H54 (cell line): ENCODE data around the gene MRPS21.
"Not testable (repeated sequence)": the region's sequence is repeated elsewhere in the genome, so short reads cannot be mapped to it uniquely, and the experiment has no call there.

Source experiments
- DNase-seq: peaks from one replicate; pipeline ENCODE4 v3.0.0; 2011; ENCODE audit warnings: low spot score, mixed read lengths; ENCODE audit not compliant: insufficient read length
- FAIRE-seq: peaks from 3 replicates; lab custom pipeline; 2011; peaks lifted over from hg19 to GRCh38; lab: Jason Lieb, UNC
- POLR2A ChIP-seq: IDR thresholded peaks from 2 replicates; pipeline ENCODE4 v1.6.1; 2011; ENCODE audit warnings: low read depth, mild to moderate bottlenecking, low read length

The MRPS21 gene

DNA sequence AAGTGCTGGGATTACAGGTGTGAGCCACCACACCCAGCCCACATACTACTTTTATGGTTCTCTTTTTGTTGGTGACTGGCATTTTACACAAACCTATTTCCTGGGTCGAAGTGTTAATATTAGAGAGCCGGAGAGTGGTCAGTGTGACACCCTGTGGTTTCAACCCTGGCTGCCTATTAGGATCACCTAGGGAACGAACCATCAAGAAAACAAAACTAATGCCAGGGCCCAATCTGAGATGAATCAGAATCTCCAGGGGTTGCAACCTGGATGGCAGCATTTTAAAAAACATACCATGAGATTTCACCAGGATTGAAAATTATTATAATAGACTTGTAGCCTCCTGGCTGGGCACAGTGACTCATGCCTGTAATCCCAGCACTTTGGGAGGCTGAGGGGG, 6.1 kb downstream of the MRPS21 start:
- no peak for FAIRE-seq
- TF ChIP-seq POLR2A, result no peak
- no peak for DNase-seq

DNA sequence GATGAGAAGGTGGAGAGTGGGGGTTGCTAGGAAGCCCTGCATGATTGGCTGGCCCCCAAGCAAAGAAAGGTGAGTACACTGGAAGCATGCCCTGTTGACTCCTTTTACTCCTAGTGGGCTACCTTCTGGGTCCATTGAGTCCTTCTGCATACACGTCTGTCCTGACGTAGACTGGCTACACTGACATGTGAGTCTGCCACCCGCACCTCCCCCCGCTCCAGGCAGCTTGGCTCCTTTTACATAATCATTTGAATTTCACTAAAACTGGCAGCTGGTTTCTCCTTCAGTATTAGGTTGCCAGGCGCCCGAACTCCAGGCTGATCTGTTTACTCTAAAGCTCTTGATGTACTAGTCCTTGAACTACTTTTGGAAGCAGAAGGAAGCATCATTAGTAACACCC, 8.7 kb downstream of the MRPS21 start:
- FAIRE-seq (no peak), DNase-seq (no peak)
- no peak for TF ChIP-seq POLR2A

DNA sequence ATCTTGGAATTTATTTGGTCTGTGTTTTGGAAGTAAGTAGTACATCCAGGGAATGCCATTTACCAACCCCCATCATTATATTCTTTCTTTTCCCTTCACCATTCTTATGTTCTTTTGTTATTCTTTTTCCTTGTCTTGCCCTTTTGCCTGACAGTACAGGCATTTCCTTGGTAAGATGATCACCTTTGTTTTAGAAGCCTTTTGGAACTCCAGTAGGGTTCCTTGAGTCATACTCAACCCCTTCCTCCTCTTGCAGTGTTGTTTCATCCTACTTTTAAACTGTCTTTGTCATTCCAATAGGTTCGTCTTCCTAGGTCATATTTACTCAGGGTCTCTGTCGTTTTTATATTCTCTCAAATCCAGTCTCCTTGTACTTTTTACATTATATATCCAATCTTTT, 9.2 kb downstream of the MRPS21 start:
- DNase-seq, result no peak
- no peak for FAIRE-seq
- TF ChIP-seq POLR2A, result no peak

DNA sequence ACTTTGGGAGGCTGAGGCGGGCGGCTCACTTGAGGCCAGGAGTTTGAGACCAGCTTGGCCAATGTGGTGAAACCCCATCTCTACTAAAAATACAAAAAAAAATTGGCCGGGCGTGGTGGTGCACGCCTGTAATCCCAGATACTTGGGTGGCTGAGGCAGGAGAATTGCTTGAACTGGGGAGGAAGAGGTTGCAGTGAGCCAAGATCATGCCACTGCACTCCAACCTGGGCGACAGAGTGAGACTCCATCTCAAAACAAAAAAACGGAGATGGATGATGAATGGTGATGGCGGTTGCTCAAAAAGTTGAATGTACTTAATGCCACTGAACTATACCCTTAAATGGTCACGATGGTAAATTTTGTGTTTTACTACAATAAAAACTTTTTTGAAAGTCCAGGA, 14.9 kb downstream of the MRPS21 start:
- DNase-seq, FAIRE-seq: not testable (repeated sequence)

DNA sequence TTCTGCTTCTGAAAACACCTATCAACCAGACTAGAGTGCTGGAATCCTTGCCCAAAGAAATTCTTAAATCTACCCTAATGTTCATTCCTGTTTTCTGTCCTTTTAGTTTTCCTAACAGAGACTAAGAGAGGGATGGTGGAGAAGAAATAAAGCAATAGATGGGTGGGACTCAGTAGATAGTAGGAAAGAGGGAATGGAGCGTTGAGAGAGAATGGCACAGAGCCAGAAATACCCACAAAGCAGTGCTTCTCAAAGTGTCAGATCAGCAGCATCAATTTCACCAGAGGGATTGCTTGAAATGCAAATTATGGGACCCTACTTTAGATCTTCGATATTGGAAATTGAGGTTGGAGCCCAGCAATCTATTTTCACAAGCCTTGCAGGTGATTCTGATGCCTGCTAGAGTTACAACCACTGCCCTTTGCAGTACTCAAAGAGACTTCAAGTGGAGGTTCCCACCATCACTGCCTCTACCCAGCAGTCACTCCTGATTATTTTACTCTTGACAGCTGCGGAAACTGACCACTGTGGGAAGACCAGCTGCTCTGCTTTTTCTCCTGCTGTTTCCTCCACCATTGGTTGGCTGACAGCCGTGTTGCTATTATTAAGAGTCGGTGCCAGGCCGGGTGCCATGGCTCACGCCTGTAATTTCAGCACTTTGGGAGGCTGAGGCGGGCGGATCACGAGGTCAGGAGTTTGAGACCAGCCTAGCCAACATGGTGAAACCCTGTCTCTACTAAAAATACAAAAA, 16.3 kb downstream of the MRPS21 start:
- no peak for TF ChIP-seq POLR2A
- FAIRE-seq, result no peak
- DNase-seq, result no peak

DNA sequence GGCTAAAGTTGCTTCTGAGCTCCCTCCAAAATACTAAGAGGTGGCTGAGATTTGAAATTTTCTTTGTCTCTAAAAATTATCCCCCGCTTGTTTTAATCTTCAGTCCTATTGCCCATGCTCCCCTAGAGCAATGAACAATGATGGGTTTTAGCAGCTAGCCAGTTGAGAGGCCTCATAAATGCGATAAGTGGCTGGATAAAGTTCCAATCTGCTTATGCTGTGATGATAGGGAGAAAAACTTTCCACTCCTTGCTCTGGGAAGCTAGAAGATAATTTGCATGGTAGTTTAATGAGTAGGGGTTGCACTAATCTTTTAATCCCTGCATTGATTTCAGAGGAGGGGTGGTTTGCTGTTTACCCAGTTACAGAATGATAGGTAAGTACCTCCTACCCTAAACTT, 18.1 kb downstream of the MRPS21 start:
- DNase-seq (no peak), FAIRE-seq (no peak)
- no peak for TF ChIP-seq POLR2A

DNA sequence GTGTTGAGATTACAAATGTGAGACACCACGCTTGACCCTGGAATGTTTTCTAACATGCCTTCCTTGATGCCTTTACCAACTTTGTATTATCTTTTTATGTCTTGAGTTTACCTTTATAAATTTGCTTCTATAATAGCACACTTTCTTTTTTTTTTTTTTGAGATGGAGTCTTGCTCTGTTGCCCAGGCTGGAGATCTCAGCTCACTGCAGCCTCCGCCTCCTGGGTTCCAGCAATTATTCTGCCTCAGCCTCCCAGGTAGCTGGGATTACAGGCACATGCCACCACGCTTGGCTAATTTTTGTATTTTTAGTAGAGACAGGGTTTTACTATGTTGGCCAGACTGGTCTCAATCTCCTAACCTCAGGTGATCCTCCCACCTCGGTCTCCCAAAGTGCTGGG, 21.0 kb downstream of the MRPS21 start:
- DNase-seq, FAIRE-seq: not testable (repeated sequence)

DNA sequence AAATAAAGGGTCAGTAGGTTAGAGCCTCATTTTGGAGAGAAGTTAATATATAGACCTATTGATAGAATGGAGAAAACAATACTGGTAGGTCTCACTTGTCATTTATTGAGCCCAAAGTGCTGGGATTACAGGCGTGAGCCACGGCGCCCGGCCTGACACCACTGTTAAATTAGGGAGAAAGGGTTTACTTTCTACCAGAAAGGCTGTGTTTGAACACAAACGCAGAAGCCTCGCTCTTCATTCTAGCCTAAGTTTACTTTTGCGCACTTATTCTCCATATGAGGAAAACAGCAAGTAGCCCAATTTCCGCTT, 27.0 kb downstream of the MRPS21 start:
- FAIRE-seq (no peak), DNase-seq (no peak)
- no peak for TF ChIP-seq POLR2A

DNA sequence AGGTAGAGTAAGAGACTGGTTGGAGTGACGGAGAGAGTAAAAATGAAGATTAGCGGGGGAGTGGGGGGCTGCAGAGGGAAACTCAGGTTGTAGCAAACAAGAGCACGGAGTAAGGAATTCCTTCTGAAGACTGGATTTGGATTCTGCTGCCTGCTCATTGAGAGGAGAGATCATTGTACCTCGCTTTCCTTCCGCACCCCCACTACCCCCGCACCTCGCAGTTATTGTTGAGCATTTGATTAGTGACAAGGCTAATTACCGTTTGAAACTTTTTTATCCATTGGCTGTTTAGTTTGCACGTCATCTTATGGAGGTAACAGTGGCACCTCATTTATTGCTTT, 28.1 kb downstream of the MRPS21 start:
- DNase-seq (no peak), FAIRE-seq (no peak)
- TF ChIP-seq POLR2A, result no peak

DNA sequence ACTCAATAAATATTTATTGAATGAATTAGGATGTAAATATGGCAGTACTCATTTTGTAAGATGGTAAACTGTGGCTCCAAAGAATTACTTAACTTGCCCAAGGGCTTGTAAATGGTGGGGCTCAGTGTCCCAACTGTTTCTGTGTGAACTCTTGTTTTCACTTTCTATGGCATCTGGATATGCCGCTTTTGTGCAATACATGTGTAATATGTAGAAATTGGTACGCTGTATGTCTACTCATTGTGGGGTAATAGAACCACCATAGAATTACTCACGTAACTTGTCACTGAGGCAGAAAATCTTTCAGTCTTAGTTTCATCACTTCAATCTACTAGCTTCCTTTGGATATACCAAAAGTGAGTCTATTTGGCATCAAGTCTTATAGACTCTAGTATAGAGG, 28.6 kb downstream of the MRPS21 start:
- FAIRE-seq, result no peak
- no peak for DNase-seq
- no peak for TF ChIP-seq POLR2A

DNA sequence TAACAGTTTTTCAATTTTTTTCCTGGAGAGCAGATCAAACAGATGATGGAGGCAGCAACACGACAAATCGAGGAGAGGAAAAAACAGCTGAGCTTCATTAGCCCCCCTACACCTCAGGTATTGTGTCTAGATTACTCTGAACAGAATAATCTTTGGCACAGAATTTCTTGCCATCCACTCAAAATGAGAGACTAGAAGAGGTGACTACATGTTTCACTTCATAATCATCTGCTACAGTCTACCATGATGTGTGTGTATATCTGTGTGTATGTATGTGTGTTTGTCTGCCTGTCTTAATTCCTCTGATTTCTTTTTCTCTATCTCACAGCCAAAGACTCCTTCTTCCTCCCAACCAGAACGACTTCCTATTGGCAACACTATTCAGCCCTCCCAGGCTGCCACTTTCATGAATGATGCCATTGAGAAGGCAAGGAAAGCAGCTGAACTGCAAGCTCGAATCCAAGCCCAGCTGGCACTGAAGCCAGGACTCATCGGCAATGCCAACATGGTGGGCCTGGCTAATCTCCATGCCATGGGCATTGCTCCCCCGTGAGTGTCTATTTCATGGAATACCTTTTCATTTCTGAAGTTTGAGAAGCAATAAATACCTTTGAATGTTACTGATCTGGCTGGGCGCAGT, 39.1 kb downstream of the MRPS21 start:
- DNase-seq (no peak), FAIRE-seq (no peak)
- TF ChIP-seq POLR2A, result no peak

DNA sequence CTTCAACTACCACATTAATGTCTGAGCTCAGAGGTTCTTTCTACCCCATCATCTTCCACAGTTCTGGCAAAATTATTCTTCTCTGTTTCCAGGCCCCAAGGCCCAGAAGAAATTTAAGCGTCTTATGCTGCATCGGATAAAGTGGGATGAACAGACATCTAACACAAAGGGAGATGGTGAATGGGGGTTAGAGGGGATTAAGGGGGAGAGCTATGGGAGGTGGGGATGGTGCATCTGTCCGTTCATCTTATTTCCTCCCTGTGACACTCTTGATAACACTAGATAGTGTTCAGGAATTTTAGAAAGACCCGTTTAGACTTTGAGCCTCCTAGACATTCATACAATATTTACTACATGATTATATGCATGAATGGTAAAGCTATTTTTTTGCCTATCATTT, 52.7 kb downstream of the MRPS21 start:
- DNase-seq (no peak), FAIRE-seq (no peak)
- TF ChIP-seq POLR2A, result no peak

DNA sequence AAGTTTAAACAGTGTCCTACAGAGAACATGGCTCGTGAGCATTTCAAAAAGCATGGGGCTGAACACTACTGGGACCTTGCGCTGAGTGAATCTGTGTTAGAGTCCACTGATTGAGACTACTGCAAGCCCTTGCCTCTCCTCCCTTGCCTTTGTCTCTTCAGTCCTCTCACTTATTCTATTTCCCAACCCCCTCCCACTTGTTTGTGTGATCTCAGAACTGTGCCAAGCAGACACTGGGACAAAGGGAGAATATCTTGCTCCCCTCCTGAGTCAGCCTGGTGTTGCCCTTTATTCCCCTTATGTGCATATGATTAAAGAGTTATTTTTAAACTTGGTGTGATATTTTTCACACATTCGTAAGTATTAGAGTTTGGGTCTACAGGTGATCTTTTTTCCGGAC, 59.2 kb downstream of the MRPS21 start:
- no peak for DNase-seq
- TF ChIP-seq POLR2A, result no peak
- FAIRE-seq, result no peak
